HEK293 (cell line): ENCODE measurements around the gene TRAF2.
"Not testable (repeated sequence)": the region's sequence is repeated elsewhere in the genome, so short reads cannot be mapped to it uniquely, and the experiment has no call there.

Experiments
- GLI4 ChIP-seq: fragments of 450-650 bp; formaldehyde crosslinking; IDR thresholded peaks from 2 replicates; pipeline ENCODE4 v1.5.1; 2016; ENCODE audit warnings: missing biosample characterization, missing genetic modification characterization
- MEIS1 ChIP-seq: sonication (generic); formaldehyde crosslinking; IDR thresholded peaks from 2 replicates; pipeline ENCODE4 v1.8.1; 2022; ENCODE audit warnings: missing genetic modification reagents, mild to moderate bottlenecking, borderline replicate concordance
- SP2 ChIP-seq: fragments of 450-650 bp; formaldehyde crosslinking; IDR thresholded peaks from 2 replicates; pipeline ENCODE4 v1.5.1; 2016; ENCODE audit warnings: missing biosample characterization, missing genetic modification characterization
- ZNF24 ChIP-seq: fragments of 450-650 bp; formaldehyde crosslinking; IDR thresholded peaks from 2 replicates; pipeline ENCODE4 v1.5.1; 2016; ENCODE audit warnings: missing biosample characterization, missing genetic modification characterization
- ZNF548 ChIP-seq: fragments of 450-650 bp; formaldehyde crosslinking; IDR thresholded peaks from 2 replicates; pipeline ENCODE4 v1.5.1; 2016; ENCODE audit warnings: missing biosample characterization, missing genetic modification characterization
- TF ChIP-seq, protein P1 (sequence below): fragments of 450-650 bp; formaldehyde crosslinking; IDR thresholded peaks from 2 replicates; pipeline ENCODE4 v1.5.1; 2016; ENCODE audit warnings: missing biosample characterization, missing genetic modification characterization

DNA sequence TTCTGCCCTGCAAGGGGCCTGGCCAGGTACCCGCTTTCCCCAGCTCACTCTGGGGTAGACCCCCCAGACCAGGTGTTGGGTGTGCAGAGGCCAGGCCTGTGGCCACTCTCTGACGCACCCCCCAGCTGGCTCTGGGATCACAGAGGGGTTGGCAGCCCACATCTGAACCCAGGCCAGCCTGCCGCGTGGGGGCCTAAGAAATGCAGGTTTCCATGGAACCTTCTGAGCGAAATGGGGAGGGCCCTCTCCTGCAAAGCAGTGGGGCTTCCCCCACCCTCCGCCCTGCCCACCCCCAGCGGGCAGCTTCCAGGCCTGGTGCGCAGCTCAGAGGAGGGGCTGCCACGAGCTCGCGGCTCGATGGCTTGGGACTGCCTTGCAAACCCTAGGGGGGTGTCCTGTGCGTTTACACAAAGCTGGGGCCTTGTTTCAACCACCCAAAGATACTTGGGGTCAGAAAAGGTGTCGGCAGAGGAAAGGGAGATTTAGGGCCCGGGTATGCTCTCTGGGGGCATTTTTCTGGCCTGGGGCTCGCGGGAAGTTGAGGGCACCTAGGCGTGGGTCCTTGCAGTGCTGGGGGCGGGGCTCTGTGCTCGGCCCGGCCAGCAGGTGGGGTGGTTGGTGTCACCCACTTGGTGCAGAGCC lies 43.0 kb upstream of the TRAF2 start:
- TF ChIP-seq, protein P1, sequence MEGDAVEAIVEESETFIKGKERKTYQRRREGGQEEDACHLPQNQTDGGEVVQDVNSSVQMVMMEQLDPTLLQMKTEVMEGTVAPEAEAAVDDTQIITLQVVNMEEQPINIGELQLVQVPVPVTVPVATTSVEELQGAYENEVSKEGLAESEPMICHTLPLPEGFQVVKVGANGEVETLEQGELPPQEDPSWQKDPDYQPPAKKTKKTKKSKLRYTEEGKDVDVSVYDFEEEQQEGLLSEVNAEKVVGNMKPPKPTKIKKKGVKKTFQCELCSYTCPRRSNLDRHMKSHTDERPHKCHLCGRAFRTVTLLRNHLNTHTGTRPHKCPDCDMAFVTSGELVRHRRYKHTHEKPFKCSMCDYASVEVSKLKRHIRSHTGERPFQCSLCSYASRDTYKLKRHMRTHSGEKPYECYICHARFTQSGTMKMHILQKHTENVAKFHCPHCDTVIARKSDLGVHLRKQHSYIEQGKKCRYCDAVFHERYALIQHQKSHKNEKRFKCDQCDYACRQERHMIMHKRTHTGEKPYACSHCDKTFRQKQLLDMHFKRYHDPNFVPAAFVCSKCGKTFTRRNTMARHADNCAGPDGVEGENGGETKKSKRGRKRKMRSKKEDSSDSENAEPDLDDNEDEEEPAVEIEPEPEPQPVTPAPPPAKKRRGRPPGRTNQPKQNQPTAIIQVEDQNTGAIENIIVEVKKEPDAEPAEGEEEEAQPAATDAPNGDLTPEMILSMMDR (tag by site-specific recombination), result not testable (repeated sequence)
- TF ChIP-seq ZNF24 (tag by site-specific recombination); MEIS1 (CRISPR knock-in tag); GLI4 (tag by site-specific recombination); SP2 (tag by site-specific recombination); ZNF548 (tag by site-specific recombination): not testable (repeated sequence)
